Keratinocyte (primary cell): ENCODE measurements around the gene CAPRIN2. TPM values are rescaled to one million over a fixed set of nuclear protein-coding genes. Genes with fewer than 3 reads are reported as not detected.
A peak's percentile ranks its signal among the peaks of the same experiment; 100 is the strongest.

ENCODE experiments used
- DNase-seq: peaks from one replicate; pipeline ENCODE4 v3.0.0-alpha.2; 2011; ENCODE audit warnings: low read depth, missing footprints, low spot score
- FAIRE-seq: peaks from 2 replicates; lab custom pipeline; 2011; peaks lifted over from hg19 to GRCh38; lab: Jason Lieb, UNC
- H2AFZ ChIP-seq: 2 replicates; pipeline ENCODE4 v1.6.0; 2012; ENCODE audit warnings: low read length, control low read depth, inconsistent platforms; ENCODE audit not compliant: control insufficient read depth
- H3K27ac ChIP-seq: 2 replicates; pipeline ENCODE4 v1.5.1; 2011; ENCODE audit warnings: low read length; ENCODE audit not compliant: control insufficient read depth, insufficient read depth
- H3K27me3 ChIP-seq: 3 replicates; pipeline ENCODE4 v1.6.0; 2011; ENCODE audit warnings: low read length; ENCODE audit not compliant: control insufficient read depth, insufficient read depth; ENCODE audit errors: extremely low read depth
- H3K36me3 ChIP-seq, 2 experiments: 2 replicates in 1 of 2; 3 replicates in 1 of 2; pipeline ENCODE4 v1.5.1; 2011; ENCODE audit warnings: low read length in 2 of 2, mild to moderate bottlenecking in 1 of 2; ENCODE audit not compliant: control insufficient read depth in 2 of 2, insufficient read depth in 2 of 2; ENCODE audit errors: extremely low read depth in 1 of 2
- H3K4me1 ChIP-seq: 3 replicates; pipeline ENCODE4 v1.5.1; 2011; ENCODE audit warnings: low read length; ENCODE audit not compliant: control insufficient read depth, insufficient read depth; ENCODE audit errors: extremely low read depth
- H3K4me2 ChIP-seq: 3 replicates; pipeline ENCODE4 v1.6.0; 2011; ENCODE audit warnings: low read depth, low read length; ENCODE audit not compliant: control insufficient read depth, insufficient read depth; ENCODE audit errors: extremely low read depth
- H3K4me3 ChIP-seq, 3 experiments: fragments of 200-600 bp in 1 of 3; sonication (generic) in 1 of 3; 2 replicates in 2 of 3; 3 replicates in 1 of 3; pipeline ENCODE4 v1.5.1; 2011 to 2016; ENCODE audit warnings: low read length in 3 of 3, mild to moderate bottlenecking in 3 of 3, control low read depth in 2 of 3, inconsistent platforms in 1 of 3, low read depth in 1 of 3, mixed read lengths in 1 of 3, mixed run types in 1 of 3, moderate library complexity in 1 of 3; ENCODE audit not compliant: control insufficient read depth in 2 of 3, insufficient read depth in 2 of 3; ENCODE audit errors: extremely low read depth in 1 of 3
- H3K79me2 ChIP-seq: 2 replicates; pipeline ENCODE4 v1.6.0; 2012; ENCODE audit warnings: low read length; ENCODE audit not compliant: control insufficient read depth, insufficient read depth
- H3K9ac ChIP-seq: 3 replicates; pipeline ENCODE4 v1.6.0; 2011; ENCODE audit warnings: low read length; ENCODE audit not compliant: control insufficient read depth, insufficient read depth; ENCODE audit errors: extremely low read depth
- H3K9me1 ChIP-seq: 3 replicates; pipeline ENCODE4 v1.6.0; 2011; ENCODE audit warnings: low read length; ENCODE audit not compliant: control insufficient read depth, insufficient read depth; ENCODE audit errors: extremely low read depth
- H3K9me3 ChIP-seq: 2 replicates; pipeline ENCODE4 v1.5.1; 2012; ENCODE audit warnings: low read depth, low read length; ENCODE audit not compliant: control insufficient read depth
- H4K20me1 ChIP-seq: 3 replicates; pipeline ENCODE4 v1.6.0; 2011; ENCODE audit warnings: low read length; ENCODE audit not compliant: control insufficient read depth, insufficient read depth; ENCODE audit errors: extremely low read depth
- CTCF ChIP-seq, 3 experiments: IDR thresholded peaks in 1 of 3; conservative IDR thresholded peaks in 1 of 3; optimal IDR thresholded peaks in 1 of 3; 2 replicates in 2 of 3; 3 replicates in 1 of 3; pipeline versions ENCODE3 to v1.5.1; 2011; ENCODE audit warnings: low read length in 3 of 3, mild to moderate bottlenecking in 3 of 3, moderate library complexity in 2 of 3, control low read depth in 1 of 3, inconsistent platforms in 1 of 3; ENCODE audit not compliant: insufficient read depth in 2 of 3; ENCODE audit errors: extremely low read depth in 1 of 3
- EZH2 ChIP-seq: IDR thresholded peaks from one replicate; pipeline ENCODE4 v1.6.1; 2012; ENCODE audit warnings: inconsistent platforms, mild to moderate bottlenecking, low read length, moderate library complexity
- dilution Hi-C: fragments of 300-500 bp; cut with MboI; formaldehyde crosslinking; loops from one replicate; pipeline ENCODE4 v1.7.0; 2020; ENCODE audit warnings: low sequenced_read_pairs; ENCODE audit not compliant: extremely low pct_ligation_motif_present
- polyA plus RNA-seq, 5 experiments: library from polyadenylated mRNA; depleted of rRNA in 3 of 5; stranded (reverse) in 3 of 5; stranded (forward) in 1 of 5; unstranded in 1 of 5; fragments of >200 nt; gene quantifications; 1 replicate in 1 of 5; 2 replicates in 3 of 5; 3 replicates in 1 of 5; pipeline versions ENCODE4 v1.2.1 to v1.2.3, GENCODE V29; 2011 to 2012; ENCODE audit warnings: missing spikeins in 2 of 5, low read depth in 1 of 5, low replicate concordance in 1 of 5

Gene CAPRIN2
- polyA plus RNA-seq, 1 donor (not counting 4 experiments of a cell fraction or from before 2014, with no cell fraction given) = 32.4 TPM

- Histone ChIP-seq H3K4me3 (no peak overlapping the region), H3K36me3 (no peaks in the 10 kb centered on the region), H3K27ac (no peak overlapping the region), H3K79me2 (peaks cover 34% of the 10 kb centered on the region), H3K9ac (no peak overlapping the region), H4K20me1 (no peaks in the 10 kb centered on the region), H3K4me1 (peaks cover 23% of the 10 kb centered on the region), H2AFZ (no peak overlapping the region), H3K9me1 (no peaks in the 10 kb centered on the region), H3K27me3 (no peaks in the 10 kb centered on the region), H3K4me2 (no peak overlapping the region), H3K9me3 (no peaks in the 10 kb centered on the region)
- TF ChIP-seq CTCF (optimal IDR thresholded peaks at IDR 0.05 in 1 of 3, IDR thresholded peaks at IDR 0.05 in 1 of 3, conservative IDR thresholded peaks at IDR 0.05 in 1 of 3; ENCODE audit: extremely low read depth in 1 of 3, insufficient read depth in 2 of 3, low read length in 3 of 3) = no peak
- no peak for TF ChIP-seq EZH2
- no peak for FAIRE-seq
- dilution Hi-C loops = no loop called here
- no peak for DNase-seq
Measured at GRCh38 chr12:30696943-30697342, 57.8 kb downstream of the CAPRIN2 start.

- H3K4me1 ChIP-seq = peaks cover 25% of the 10 kb centered on the region
- no peaks in the 10 kb centered on the region for H3K9me1 ChIP-seq
- peaks cover 35% of the 10 kb centered on the region for H3K79me2 ChIP-seq
- H3K4me2 ChIP-seq = peak overlapping the region; percentile 87
- peak overlapping the region; percentile 93 for H2AFZ ChIP-seq
- dilution Hi-C loops = no loop called here
- H3K9me3 ChIP-seq = no peaks in the 10 kb centered on the region
- H3K9ac ChIP-seq = no peak overlapping the region
- no peaks in the 10 kb centered on the region for H3K27me3 ChIP-seq
- TF ChIP-seq EZH2 (no peak), CTCF (optimal IDR thresholded peaks at IDR 0.05 in 1 of 3, IDR thresholded peaks at IDR 0.05 in 1 of 3, conservative IDR thresholded peaks at IDR 0.05 in 1 of 3; ENCODE audit: extremely low read depth in 1 of 3, insufficient read depth in 2 of 3, low read length in 3 of 3) (no peak)
- no peaks in the 10 kb centered on the region for H4K20me1 ChIP-seq
- DNase-seq (no peak), FAIRE-seq (no peak)
- peak overlapping the region in 1 of 3 experiments; percentile 95 for H3K4me3 ChIP-seq
- H3K36me3 ChIP-seq = no peaks in the 10 kb centered on the region
- no peak overlapping the region for H3K27ac ChIP-seq
Measured at GRCh38 chr12:30696486-30696885, 58.3 kb downstream of the CAPRIN2 start.
